Duodenal mucosa (tissue), 2 donors: ENCODE results near the gene RAMP1.

Experiments
- H3K27ac ChIP-seq: one replicate; pipeline ENCODE4 v1.7.0; 2013; ENCODE audit warnings: low read depth, low read length
- H3K27me3 ChIP-seq, 2 donors: one replicate each; pipeline ENCODE4 v1.7.0; 2013; ENCODE audit warnings: low read length in 2 of 2, control low read depth in 1 of 2; ENCODE audit not compliant: insufficient read depth in 2 of 2, control insufficient read depth in 1 of 2
- H3K36me3 ChIP-seq, 2 donors: one replicate each; pipeline ENCODE4 v1.7.0; 2013; ENCODE audit warnings: low read length in 2 of 2, control low read depth in 1 of 2; ENCODE audit not compliant: insufficient read depth in 2 of 2, control insufficient read depth in 1 of 2
- H3K4me1 ChIP-seq, 2 donors: one replicate each; pipeline ENCODE4 v1.7.0; 2013; ENCODE audit warnings: low read length in 2 of 2, control low read depth in 1 of 2; ENCODE audit not compliant: insufficient read depth in 2 of 2, control insufficient read depth in 1 of 2
- H3K4me3 ChIP-seq, 2 donors: one replicate each; pipeline ENCODE4 v1.7.0; 2013; ENCODE audit warnings: low read length in 2 of 2, low read depth in 1 of 2
- H3K9ac ChIP-seq, 2 donors: one replicate each; pipeline ENCODE4 v1.7.0; 2013; ENCODE audit warnings: low read length in 2 of 2, low read depth in 1 of 2
- H3K9me3 ChIP-seq, 2 donors: one replicate each; pipeline ENCODE4 v1.7.0; 2013; ENCODE audit warnings: low read length in 2 of 2, control low read depth in 1 of 2; ENCODE audit not compliant: control insufficient read depth in 1 of 2

Gene RAMP1

DNA sequence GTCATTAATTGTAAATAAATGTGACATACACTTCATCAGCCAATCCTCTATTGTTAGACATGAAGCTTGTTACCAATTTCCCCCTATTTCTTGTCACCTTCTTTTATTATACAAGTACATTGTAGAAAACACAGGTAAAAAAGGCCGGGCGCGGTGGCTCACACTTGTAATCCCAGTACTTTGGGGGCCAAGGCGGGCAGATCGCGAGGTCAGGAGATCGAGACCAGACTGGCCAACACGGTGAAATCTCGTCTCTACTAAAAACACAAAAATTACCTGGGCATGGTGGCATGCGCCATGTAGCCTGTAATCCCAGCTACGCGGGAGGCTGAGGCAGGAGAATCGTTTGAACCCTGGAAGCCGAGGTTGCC is 64.7 kb downstream of the RAMP1 start:
- no peak overlapping the region for H3K27ac ChIP-seq
- no peaks in the 10 kb centered on the region for H3K36me3 ChIP-seq

DNA sequence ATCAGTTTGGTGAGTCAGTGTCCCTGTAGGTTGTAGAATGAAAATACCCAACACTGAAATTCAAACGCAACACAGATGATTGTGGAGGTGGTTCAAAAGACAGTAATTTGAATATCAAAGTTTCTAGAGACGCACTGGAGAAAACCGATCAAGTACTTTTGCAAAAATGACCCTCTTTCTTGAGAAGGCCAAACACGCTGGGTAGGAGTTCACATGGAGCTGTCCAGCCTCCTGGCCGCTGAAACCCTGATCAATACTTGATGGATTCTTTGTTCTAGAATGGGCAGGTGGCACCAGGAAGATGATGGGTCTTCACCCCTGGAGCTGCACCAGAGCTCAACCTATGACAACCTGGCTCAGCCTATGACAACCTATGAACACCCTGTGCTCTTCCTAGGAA is 67.7 kb downstream of the RAMP1 start:
- H3K9me3 ChIP-seq = peaks cover 0 to 2% of the 10 kb centered on the region in 2 donors
- no peaks in the 10 kb centered on the region for H3K36me3 ChIP-seq
- H3K9ac ChIP-seq = no peak overlapping the region
- H3K27me3 ChIP-seq = no peaks in the 10 kb centered on the region
- no peak overlapping the region for H3K4me3 ChIP-seq
- H3K4me1 ChIP-seq = peaks cover 0 to 20% of the 10 kb centered on the region in 2 donors
- H3K27ac ChIP-seq = no peak overlapping the region

More for the DNA sequence above, 64.7 kb downstream of the RAMP1 start:
- H3K9ac ChIP-seq = no peak overlapping the region
- no peaks in the 10 kb centered on the region for H3K9me3 ChIP-seq
- H3K4me1 ChIP-seq = peaks cover 0 to 13% of the 10 kb centered on the region in 2 donors
- no peaks in the 10 kb centered on the region for H3K27me3 ChIP-seq
- H3K4me3 ChIP-seq = no peak overlapping the region

DNA sequence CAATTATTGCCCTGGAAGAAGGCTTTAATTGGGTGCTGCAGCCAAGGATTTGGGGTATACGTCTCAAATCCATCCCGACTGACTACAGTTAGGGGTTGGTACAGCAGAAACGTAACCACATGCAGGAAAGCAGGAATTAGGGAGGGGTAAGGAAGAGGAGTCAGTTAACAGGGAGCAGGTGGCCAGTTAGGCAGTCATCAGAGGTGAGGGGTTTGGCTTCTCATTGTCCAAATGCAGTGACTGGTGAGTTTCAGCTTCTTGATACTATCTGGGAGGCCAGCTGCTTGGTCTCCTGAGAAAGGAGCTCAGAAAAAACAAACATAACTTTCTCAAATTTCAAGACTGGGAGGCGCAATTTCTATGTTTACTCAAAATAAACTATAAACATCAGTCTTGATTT is 68.6 kb downstream of the RAMP1 start:
- Histone ChIP-seq H3K9me3 (peaks cover 0 to 2% of the 10 kb centered on the region in 2 donors), H3K27me3 (no peaks in the 10 kb centered on the region), H3K4me3 (no peak overlapping the region), H3K27ac (no peak overlapping the region), H3K9ac (no peak overlapping the region), H3K36me3 (no peaks in the 10 kb centered on the region), H3K4me1 (peaks cover 0 to 12% of the 10 kb centered on the region in 2 donors)

DNA sequence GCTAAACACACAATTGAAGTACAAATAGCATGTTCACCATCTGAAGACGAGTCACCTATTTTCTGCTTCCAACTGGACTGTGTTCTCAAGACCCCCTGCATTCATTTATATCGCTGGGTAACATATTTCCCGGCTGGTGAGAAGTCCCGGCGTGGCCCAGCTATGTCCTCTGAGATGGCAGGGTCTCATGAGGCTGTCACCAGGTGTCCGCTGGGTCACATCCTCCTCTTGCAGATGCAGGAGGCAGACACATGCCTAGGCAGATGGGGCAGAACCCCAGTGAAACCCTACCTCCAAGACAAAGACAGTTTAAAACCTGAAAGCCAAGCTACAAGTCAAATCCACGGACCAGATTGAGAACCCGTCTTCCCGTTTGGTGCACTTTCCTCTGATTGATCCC is 70.6 kb downstream of the RAMP1 start:
- H3K27ac ChIP-seq = no peak overlapping the region
- peaks cover 0 to 2% of the 10 kb centered on the region in 2 donors for H3K9me3 ChIP-seq
- H3K36me3 ChIP-seq = no peaks in the 10 kb centered on the region
- H3K9ac ChIP-seq = no peak overlapping the region
- no peak overlapping the region for H3K4me3 ChIP-seq
- peaks cover 0 to 7% of the 10 kb centered on the region in 2 donors for H3K4me1 ChIP-seq
- no peaks in the 10 kb centered on the region for H3K27me3 ChIP-seq

DNA sequence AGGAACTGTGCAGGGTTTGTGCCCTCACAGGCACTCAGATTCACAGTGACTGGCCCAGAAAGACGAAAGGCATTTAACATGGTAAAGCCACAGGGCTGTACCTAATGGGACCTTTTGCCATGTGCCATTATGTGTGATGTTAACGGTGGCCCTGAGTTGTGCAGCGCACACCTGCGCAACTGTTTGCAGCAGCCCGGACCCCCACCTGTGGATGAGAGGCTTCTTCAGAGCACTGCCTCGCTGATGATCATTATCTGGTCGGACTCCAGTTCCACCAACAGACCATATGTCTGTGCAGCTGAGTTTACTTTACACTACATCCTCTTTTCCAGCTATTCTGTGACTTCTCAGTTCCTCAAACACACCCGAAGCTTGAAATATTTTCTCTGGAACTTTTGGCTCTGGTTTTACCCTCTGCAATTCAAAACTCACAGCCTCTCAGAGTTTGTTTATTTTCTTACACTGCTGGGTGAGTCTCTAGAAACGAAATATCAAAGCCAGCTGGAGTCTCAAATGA is 71.8 kb downstream of the RAMP1 start:
- Histone ChIP-seq H3K27ac (no peak overlapping the region), H3K36me3 (no peaks in the 10 kb centered on the region), H3K9me3 (peaks cover 0 to 2% of the 10 kb centered on the region in 2 donors)

DNA sequence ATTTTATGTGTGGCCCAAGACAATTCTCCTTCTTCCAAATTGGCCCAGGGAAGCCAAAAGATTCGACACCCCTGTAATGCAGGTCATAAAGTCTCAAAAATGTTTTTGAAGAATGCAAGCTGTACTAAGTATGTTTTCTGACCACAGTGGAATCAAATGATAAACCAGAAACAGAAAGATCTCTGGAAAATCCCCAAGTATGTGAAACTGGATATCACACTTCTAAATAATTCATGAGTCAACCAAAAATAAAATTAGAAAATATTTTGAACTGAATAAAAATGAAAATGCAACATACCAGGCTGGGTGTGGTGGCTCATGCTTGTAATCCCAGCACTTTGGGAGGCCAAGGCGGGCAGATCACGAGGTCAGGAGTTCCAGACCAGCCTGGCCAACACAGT is 73.3 kb downstream of the RAMP1 start:
- Histone ChIP-seq H3K27me3 (no peaks in the 10 kb centered on the region), H3K4me1 (peaks cover 0 to 7% of the 10 kb centered on the region in 2 donors), H3K9ac (no peak overlapping the region), H3K9me3 (peaks cover 0 to 2% of the 10 kb centered on the region in 2 donors), H3K36me3 (no peaks in the 10 kb centered on the region), H3K27ac (no peak overlapping the region), H3K4me3 (no peak overlapping the region)

More for the DNA sequence above, 71.8 kb downstream of the RAMP1 start:
- Histone ChIP-seq H3K4me3 (no peak overlapping the region), H3K9ac (no peak overlapping the region), H3K27me3 (no peaks in the 10 kb centered on the region), H3K4me1 (peaks cover 0 to 7% of the 10 kb centered on the region in 2 donors)

DNA sequence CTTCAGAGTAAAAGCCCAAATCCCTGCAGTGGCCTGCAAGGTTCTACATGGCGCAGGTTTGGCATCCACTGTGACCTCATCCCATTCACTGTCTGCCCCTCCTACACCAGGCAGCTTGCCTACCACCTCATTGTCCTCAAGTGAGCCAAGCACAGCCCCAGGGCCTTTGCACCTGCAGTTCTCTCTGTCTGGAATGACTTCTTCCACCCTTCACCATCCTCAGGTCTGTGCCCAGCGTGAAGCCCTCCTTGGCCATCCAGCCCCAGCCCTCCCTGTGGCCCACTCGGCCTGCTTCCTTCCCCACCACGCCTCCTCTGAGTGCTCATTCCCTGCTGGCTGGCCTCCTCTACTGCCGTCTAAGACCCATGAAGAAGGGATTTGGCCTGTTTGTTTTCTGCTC is 74.8 kb downstream of the RAMP1 start:
- Histone ChIP-seq H3K27ac (no peak overlapping the region), H3K36me3 (no peaks in the 10 kb centered on the region), H3K27me3 (no peaks in the 10 kb centered on the region), H3K4me1 (peaks cover 0 to 7% of the 10 kb centered on the region in 2 donors), H3K4me3 (no peak overlapping the region), H3K9ac (no peak overlapping the region), H3K9me3 (peaks cover 0 to 2% of the 10 kb centered on the region in 2 donors)

DNA sequence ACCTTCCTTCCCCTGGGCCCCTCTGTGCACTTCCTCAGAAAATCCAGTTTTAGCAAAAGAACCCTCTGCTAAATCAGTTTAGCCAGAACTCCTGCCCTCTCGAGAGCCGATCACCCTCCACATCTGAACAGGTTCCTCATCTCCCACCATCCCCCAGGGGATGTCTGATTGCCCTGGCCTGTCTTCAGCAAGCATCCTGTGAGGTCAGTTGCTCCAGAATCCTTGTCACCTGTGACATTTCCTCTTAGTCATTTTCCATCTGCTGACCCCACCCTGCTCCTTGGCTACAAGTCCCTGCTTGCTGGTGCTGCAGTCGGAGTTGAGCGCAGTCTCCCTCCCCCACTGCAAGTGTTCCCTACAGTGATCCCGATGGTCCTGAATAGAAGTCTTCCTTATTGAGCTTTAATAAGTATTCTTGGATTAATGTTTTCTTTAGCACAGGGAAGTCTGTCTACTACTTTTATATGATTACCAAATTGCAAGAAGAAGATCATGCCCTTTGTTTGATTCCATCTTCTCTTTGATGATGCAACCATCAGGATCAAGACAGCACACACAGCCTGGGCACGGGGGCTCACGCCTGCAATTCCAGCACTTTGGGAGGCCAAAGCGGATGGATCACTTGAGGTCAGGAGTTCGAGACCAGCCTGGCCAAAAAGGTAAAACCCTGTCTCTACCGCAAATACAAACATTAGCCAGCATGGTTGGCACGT is 76.5 kb downstream of the RAMP1 start:
- Histone ChIP-seq H3K4me3 (no peak overlapping the region), H3K9me3 (no peaks in the 10 kb centered on the region), H3K27ac (no peak overlapping the region), H3K4me1 (peaks cover 0 to 5% of the 10 kb centered on the region in 2 donors), H3K27me3 (no peaks in the 10 kb centered on the region), H3K9ac (no peak overlapping the region), H3K36me3 (no peaks in the 10 kb centered on the region)

DNA sequence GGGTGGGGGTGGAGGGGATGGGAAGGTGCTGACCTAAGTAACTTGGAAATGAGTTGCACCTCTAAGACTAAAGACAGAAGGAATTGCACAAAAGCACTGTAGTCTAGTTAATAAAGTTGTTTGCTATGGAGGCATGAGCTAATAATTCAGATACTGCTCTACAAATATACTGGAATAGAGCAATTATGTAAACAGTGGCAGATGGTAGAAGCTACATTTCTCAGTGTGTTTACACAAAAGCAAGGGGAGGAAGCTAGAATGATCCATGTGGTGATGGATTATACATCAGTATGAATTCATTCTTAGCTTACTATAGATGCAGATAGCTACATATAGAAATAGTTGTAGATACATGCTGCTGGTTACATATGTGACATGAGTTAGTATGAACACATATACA is 79.8 kb downstream of the RAMP1 start:
- peaks cover 3 to 5% of the 10 kb centered on the region in 2 donors for H3K9me3 ChIP-seq
- H3K4me1 ChIP-seq = no peaks in the 10 kb centered on the region
- H3K36me3 ChIP-seq = no peaks in the 10 kb centered on the region
- H3K4me3 ChIP-seq = no peak overlapping the region
- H3K9ac ChIP-seq = no peak overlapping the region
- no peaks in the 10 kb centered on the region for H3K27me3 ChIP-seq
- H3K27ac ChIP-seq = no peak overlapping the region

DNA sequence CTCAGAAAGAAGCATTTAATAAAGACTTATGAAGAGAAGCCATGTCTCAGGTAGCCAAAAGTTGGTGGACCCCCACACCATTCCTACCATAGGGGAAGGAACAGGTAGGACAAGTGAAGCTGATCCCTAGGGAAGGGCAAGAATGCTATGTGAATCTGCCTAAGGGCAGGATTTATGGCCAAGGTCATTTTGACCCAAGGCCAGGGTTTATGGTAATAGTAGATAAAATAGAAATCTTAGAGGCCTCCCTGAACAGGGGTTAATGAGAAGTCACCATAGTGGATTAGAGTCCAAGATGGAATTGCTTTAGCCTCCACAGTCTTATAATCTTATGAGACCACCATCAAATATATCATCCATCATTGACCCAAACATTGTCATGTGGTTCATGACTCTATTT is 81.4 kb downstream of the RAMP1 start:
- Histone ChIP-seq H3K36me3 (no peaks in the 10 kb centered on the region), H3K27ac (no peak overlapping the region), H3K4me3 (no peak overlapping the region), H3K4me1 (no peaks in the 10 kb centered on the region), H3K27me3 (no peaks in the 10 kb centered on the region), H3K9me3 (peaks cover 11 to 12% of the 10 kb centered on the region in 2 donors), H3K9ac (no peak overlapping the region)
